ENCODE measurements around the gene ADAT3. TPM values are rescaled to one million over a fixed set of nuclear protein-coding genes. Genes with fewer than 3 reads are reported as not detected.

Gene ADAT3
- total RNA-seq, 2 donors from 2014 or later: 10.5 to 13.7 TPM

GRCh38 chr19:1863328-1863637, 41.9 kb upstream of the ADAT3 start, which contains the start of gene KLF16:
KLF16 (minus strand) TSS chr19:1863579; CDS start chr19:1863497, 82 bp downstream.
- WGBS, 2 donors: 1% methylated on average over 20 of the region's 63 CpGs; no CpG with 5 or more reads in 1 of the 2 donors
- intact Hi-C loops (cut with DNase I): no loop called here

GRCh38 chr19:1863638-1864479, 41.3 kb upstream of the ADAT3 start:
- Histone ChIP-seq H3K9me3 (no peaks in the 10 kb centered on the region), H3K27ac (peak overlapping the region; percentile 48 to 92 (median 78)), H3K36me3 (replicated peaks in 1 of 2; ENCODE audit: insufficient read depth in 1 of 2, low read depth in 2 of 2) (no peaks in the 10 kb centered on the region), H3K27me3 (no peaks in the 10 kb centered on the region), H3K4me1 (peaks cover 42% of the 10 kb centered on the region), H3K4me3 (peak overlapping the region; percentile 62 to 66)
- intact Hi-C loops (cut with DNase I): no loop called here
- 0% methylated on average over 20 of the region's 115 CpGs; no CpG with 5 or more reads in 1 of the 2 donors for WGBS, 2 donors
- peak; percentile 80 for ATAC-seq
- peak; percentile 84 to 90 (median 87) for DNase-seq
- TF ChIP-seq CTCF (IDR thresholded peaks at IDR 0.05) (peak in 1 of 7 experiments; percentile 3), POLR2A (IDR thresholded peaks at IDR 0.05) (no peak)

More at GRCh38 chr19:1863328-1863637, 41.9 kb upstream of the ADAT3 start, which contains the start of gene KLF16:
- no peak for ATAC-seq
- Histone ChIP-seq H3K27me3 (no peaks in the 10 kb centered on the region), H3K4me1 (peaks cover 48% of the 10 kb centered on the region), H3K36me3 (replicated peaks in 1 of 2; ENCODE audit: insufficient read depth in 1 of 2, low read depth in 2 of 2) (no peaks in the 10 kb centered on the region), H3K4me3 (peak within 1 kb of the TSS; percentile 62 to 66), H3K27ac (peak within 1 kb of the TSS; percentile 48 to 92 (median 78)), H3K9me3 (no peaks in the 10 kb centered on the region)
- DNase-seq: no peak
- TF ChIP-seq CTCF (IDR thresholded peaks at IDR 0.05) (no peak), POLR2A (IDR thresholded peaks at IDR 0.05) (no peak)

- Histone ChIP-seq H3K4me1 (peaks cover 39% of the 10 kb centered on the region), H3K36me3 (replicated peaks in 1 of 2; ENCODE audit: insufficient read depth in 1 of 2, low read depth in 2 of 2) (no peaks in the 10 kb centered on the region), H3K9me3 (no peaks in the 10 kb centered on the region), H3K27ac (peak overlapping the region; percentile 48 to 92 (median 78)), H3K4me3 (peak overlapping the region; percentile 62 to 66), H3K27me3 (no peaks in the 10 kb centered on the region)
- peak; percentile 69 to 75 (median 71) for DNase-seq
- intact Hi-C loops (cut with DNase I): no loop called here
- 7 to 27% methylated on average over 6 to 51 of the region's 52 CpGs for WGBS, 2 donors
- ATAC-seq: peak; percentile 40
- peak in 1 of 3 donors; percentile 39 for TF ChIP-seq POLR2A (IDR thresholded peaks at IDR 0.05)
- TF ChIP-seq CTCF (IDR thresholded peaks at IDR 0.05): peak; percentile 62 to 76 (median 72)
Observed at GRCh38 chr19:1864480-1865171, 40.6 kb upstream of the ADAT3 start.

GRCh38 chr19:1865172-1866010, 39.8 kb upstream of the ADAT3 start:
- ATAC-seq (no peak), DNase-seq (peak in 1 of 4 donors; percentile 15)
- H3K9me3 ChIP-seq: no peaks in the 10 kb centered on the region
- peak overlapping the region; percentile 48 to 92 (median 78) for H3K27ac ChIP-seq
- WGBS, 2 donors: 80 to 95% methylated on average over 10 to 14 of the region's 17 CpGs
- intact Hi-C loops (cut with DNase I): no loop called here
- H3K27me3 ChIP-seq: no peaks in the 10 kb centered on the region
- peaks cover 32% of the 10 kb centered on the region for H3K4me1 ChIP-seq
- H3K36me3 ChIP-seq (replicated peaks in 1 of 2; ENCODE audit: insufficient read depth in 1 of 2, low read depth in 2 of 2): no peaks in the 10 kb centered on the region
- TF ChIP-seq CTCF (IDR thresholded peaks at IDR 0.05): no peak
- TF ChIP-seq POLR2A (IDR thresholded peaks at IDR 0.05): no peak
- H3K4me3 ChIP-seq: no peak overlapping the region
